PC-9 (cell line): ENCODE results near the gene PRDM2. TPM values are rescaled to one million over a fixed set of nuclear protein-coding genes. Genes with fewer than 3 reads are reported as not detected.

Source experiments
- BruUV-seq: library from RNA; stranded (reverse); fragments of 400-500 nt; replicated peaks from 2 replicates; lab custom pipeline; 2021; lab: Mats Ljungman, UMichigan
- CTCF ChIA-PET: fragments of 300-600 bp; sonication (Branson Sonifier 250); formaldehyde crosslinking; loops from one replicate; lab custom pipeline; 2022; ENCODE audit warnings: antibody characterized with exemption; lab: Charles Lee
- POLR2A ChIA-PET: fragments of 300-600 bp; sonication (Branson Sonifier 250); formaldehyde crosslinking; loops from one replicate; lab custom pipeline; 2022; ENCODE audit warnings: antibody characterized with exemption; ENCODE audit not compliant: unreplicated experiment; lab: Charles Lee
- DNase-seq, 2 experiments: peaks; one replicate each; pipeline versions ENCODE4 v3.0.0 to v3.0.0-alpha.2; 2015 to 2022; ENCODE audit warnings: mixed read lengths in 1 of 2
- H2AFZ ChIP-seq: fragments of 200-600 bp; sonication (generic); 2 replicates; pipeline ENCODE4 v1.8.1; 2017; ENCODE audit warnings: antibody characterized with exemption
- H3F3A ChIP-seq: fragments of 200-600 bp; sonication (generic); 2 replicates; pipeline ENCODE4 v1.8.1; 2017; ENCODE audit warnings: antibody characterized with exemption, mild to moderate bottlenecking, low read depth; ENCODE audit not compliant: insufficient read depth
- H3K27ac ChIP-seq: fragments of 200-600 bp; sonication (generic); 2 replicates; pipeline ENCODE4 v1.6.1; 2016; ENCODE audit warnings: mixed run types
- H3K27me3 ChIP-seq: fragments of 200-600 bp; sonication (generic); 2 replicates; pipeline ENCODE4 v1.6.1; 2016; ENCODE audit warnings: low read depth, mixed run types; ENCODE audit not compliant: insufficient read depth
- H3K36me3 ChIP-seq: fragments of 200-600 bp; sonication (generic); 2 replicates; pipeline ENCODE4 v1.6.1; 2016; ENCODE audit warnings: low read depth, mixed run types
- H3K4me1 ChIP-seq: fragments of 200-600 bp; sonication (generic); replicated peaks from 2 replicates; pipeline ENCODE4 v1.6.1; 2016; ENCODE audit warnings: mixed run types; ENCODE audit not compliant: insufficient read depth
- H3K4me2 ChIP-seq: fragments of 200-600 bp; sonication (generic); 2 replicates; pipeline ENCODE4 v1.6.1; 2017; ENCODE audit warnings: mixed run types
- H3K4me3 ChIP-seq: fragments of 200-600 bp; sonication (generic); 2 replicates; pipeline ENCODE4 v1.6.1; 2016; ENCODE audit warnings: mixed run types
- H3K79me2 ChIP-seq: fragments of 200-600 bp; sonication (generic); 2 replicates; pipeline ENCODE4 v1.6.1; 2017; ENCODE audit warnings: low read depth, mixed run types
- H3K9me2 ChIP-seq: fragments of 200-600 bp; sonication (generic); 2 replicates; pipeline ENCODE4 v1.8.1; 2017; ENCODE audit warnings: mild to moderate bottlenecking; ENCODE audit not compliant: insufficient read depth
- H3K9me3 ChIP-seq: fragments of 200-600 bp; sonication (generic); 2 replicates; pipeline ENCODE4 v1.8.1; 2016; ENCODE audit warnings: low read depth; ENCODE audit not compliant: insufficient read depth
- H4K20me1 ChIP-seq: fragments of 200-600 bp; sonication (generic); 2 replicates; pipeline ENCODE4 v1.8.1; 2017; ENCODE audit not compliant: insufficient read depth
- EZH2 ChIP-seq: fragments of 200-600 bp; sonication (generic); IDR thresholded peaks from 2 replicates; pipeline ENCODE4 v1.8.0; 2017; ENCODE audit warnings: antibody characterized with exemption, low read depth
- intact Hi-C: fragments of 100-400 bp; cut with micrococcal nuclease; formaldehyde crosslinking; loops from one replicate; pipeline ENCODE4 v1.10.0; 2022; ENCODE audit not compliant: unreplicated experiment
- total RNA-seq: library from RNA; stranded (reverse); gene quantifications from 2 replicates; pipeline ENCODE4 v1.2.3, GENCODE V29; 2021
- TF ChIP-seq, protein P1 (sequence below): fragments of 200-600 bp; sonication (generic); conservative IDR thresholded peaks from 2 replicates; pipeline ENCODE4 v1.6.1; 2017; ENCODE audit warnings: mixed run types, antibody characterized with exemption, mild to moderate bottlenecking, moderate library complexity

The PRDM2 gene
- total RNA-seq, 1 experiment from 2014 or later, result 32.1 TPM

DNA sequence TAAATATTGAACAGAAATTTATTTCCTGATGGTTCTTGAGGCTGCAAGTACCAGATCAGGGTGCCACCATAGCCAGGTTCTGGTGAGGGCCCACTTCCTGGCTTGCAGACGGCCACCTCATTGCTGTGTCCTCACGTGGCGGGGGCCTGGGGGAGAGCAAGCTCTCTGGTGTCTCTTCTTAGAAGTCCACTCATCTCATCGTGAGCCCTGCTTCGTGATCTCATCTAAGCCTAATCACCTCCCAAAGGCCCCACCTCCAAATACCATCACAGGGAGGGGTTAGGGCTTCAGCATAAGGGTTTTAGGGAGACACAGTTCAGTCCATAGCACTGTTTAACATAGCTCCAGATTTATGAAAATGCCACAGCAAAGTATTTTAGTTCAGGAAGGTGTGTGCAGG lies 119.7 kb downstream of the PRDM2 start:
- Histone ChIP-seq H3K27me3 (no peaks in the 10 kb centered on the region), H4K20me1 (no peaks in the 10 kb centered on the region), H3K9me2 (no peaks in the 10 kb centered on the region), H3K79me2 (no peaks in the 10 kb centered on the region), H2AFZ (no peak overlapping the region), H3K36me3 (no peaks in the 10 kb centered on the region), H3K27ac (no peak overlapping the region), H3K4me2 (no peak overlapping the region), H3K4me1 (no peaks in the 10 kb centered on the region), H3K9me3 (no peaks in the 10 kb centered on the region), H3F3A (no peaks in the 10 kb centered on the region), H3K4me3 (no peak overlapping the region)
- no peak for DNase-seq
- no TSS peak for BruUV-seq
- no peak for TF ChIP-seq EZH2
- TF ChIP-seq, protein P1, sequence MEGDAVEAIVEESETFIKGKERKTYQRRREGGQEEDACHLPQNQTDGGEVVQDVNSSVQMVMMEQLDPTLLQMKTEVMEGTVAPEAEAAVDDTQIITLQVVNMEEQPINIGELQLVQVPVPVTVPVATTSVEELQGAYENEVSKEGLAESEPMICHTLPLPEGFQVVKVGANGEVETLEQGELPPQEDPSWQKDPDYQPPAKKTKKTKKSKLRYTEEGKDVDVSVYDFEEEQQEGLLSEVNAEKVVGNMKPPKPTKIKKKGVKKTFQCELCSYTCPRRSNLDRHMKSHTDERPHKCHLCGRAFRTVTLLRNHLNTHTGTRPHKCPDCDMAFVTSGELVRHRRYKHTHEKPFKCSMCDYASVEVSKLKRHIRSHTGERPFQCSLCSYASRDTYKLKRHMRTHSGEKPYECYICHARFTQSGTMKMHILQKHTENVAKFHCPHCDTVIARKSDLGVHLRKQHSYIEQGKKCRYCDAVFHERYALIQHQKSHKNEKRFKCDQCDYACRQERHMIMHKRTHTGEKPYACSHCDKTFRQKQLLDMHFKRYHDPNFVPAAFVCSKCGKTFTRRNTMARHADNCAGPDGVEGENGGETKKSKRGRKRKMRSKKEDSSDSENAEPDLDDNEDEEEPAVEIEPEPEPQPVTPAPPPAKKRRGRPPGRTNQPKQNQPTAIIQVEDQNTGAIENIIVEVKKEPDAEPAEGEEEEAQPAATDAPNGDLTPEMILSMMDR, result no peak
- ChIA-PET POLR2A (no interaction called here), CTCF (no interaction called here)
- intact Hi-C loops, result no loop called here

DNA sequence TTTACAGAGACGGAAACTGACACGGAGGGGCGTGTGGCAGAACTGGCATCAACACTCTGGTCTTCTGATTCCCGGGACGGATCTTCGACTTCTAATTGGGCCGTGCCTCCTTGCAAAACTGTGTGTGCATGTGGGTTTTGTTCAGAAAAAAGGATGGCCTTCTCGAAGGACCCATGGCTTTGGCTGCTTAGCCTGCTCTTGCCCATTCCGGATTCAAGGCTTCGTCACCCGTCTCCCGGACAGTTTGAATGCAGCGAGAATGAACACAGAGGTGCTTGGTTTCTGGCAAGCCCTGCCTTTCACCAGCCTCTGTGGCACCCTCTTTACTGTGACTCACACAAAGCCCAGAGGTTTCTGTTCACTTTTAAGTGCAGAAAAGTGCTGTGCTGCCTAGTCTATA lies 120.1 kb downstream of the PRDM2 start:
- Histone ChIP-seq H3K4me3 (no peak overlapping the region), H2AFZ (no peak overlapping the region), H3K36me3 (no peaks in the 10 kb centered on the region), H4K20me1 (no peaks in the 10 kb centered on the region), H3K4me2 (no peak overlapping the region), H3K79me2 (no peaks in the 10 kb centered on the region), H3K9me2 (no peaks in the 10 kb centered on the region), H3K27ac (no peak overlapping the region), H3K9me3 (no peaks in the 10 kb centered on the region), H3K4me1 (no peaks in the 10 kb centered on the region), H3K27me3 (no peaks in the 10 kb centered on the region), H3F3A (no peaks in the 10 kb centered on the region)
- ChIA-PET CTCF (no interaction called here), POLR2A (no interaction called here)
- BruUV-seq, result no TSS peak
- DNase-seq, result no peak
- TF ChIP-seq, protein P1, result no peak
- TF ChIP-seq EZH2, result no peak
- intact Hi-C loops, result no loop called here

GRCh38 chr1:13820456-13820855 lies 120.5 kb downstream of the PRDM2 start:
- intact Hi-C loops, result no loop called here
- BruUV-seq, result no TSS peak
- TF ChIP-seq EZH2, result no peak
- TF ChIP-seq, protein P1, result no peak

More at GRCh38 chr1:13820456-13820855, 120.5 kb downstream of the PRDM2 start:
- no peak overlapping the region for H3K4me3 ChIP-seq
- no peaks in the 10 kb centered on the region for H3K36me3 ChIP-seq
- no peaks in the 10 kb centered on the region for H3K79me2 ChIP-seq
- ChIA-PET POLR2A (no interaction called here), CTCF (no interaction called here)
- no peak for DNase-seq
- H3K9me3 ChIP-seq, result no peaks in the 10 kb centered on the region
- no peaks in the 10 kb centered on the region for H3K27me3 ChIP-seq
- no peaks in the 10 kb centered on the region for H3K9me2 ChIP-seq
- H3K4me2 ChIP-seq, result no peak overlapping the region
- no peak overlapping the region for H3K27ac ChIP-seq
- H2AFZ ChIP-seq, result no peak overlapping the region
- no peaks in the 10 kb centered on the region for H3F3A ChIP-seq
- no peaks in the 10 kb centered on the region for H4K20me1 ChIP-seq
- no peaks in the 10 kb centered on the region for H3K4me1 ChIP-seq
